ENCODE results near the gene OR5W2.
A peak's percentile ranks its signal among the peaks of the same experiment; 100 is the strongest.

OR5W2 gene

DNA sequence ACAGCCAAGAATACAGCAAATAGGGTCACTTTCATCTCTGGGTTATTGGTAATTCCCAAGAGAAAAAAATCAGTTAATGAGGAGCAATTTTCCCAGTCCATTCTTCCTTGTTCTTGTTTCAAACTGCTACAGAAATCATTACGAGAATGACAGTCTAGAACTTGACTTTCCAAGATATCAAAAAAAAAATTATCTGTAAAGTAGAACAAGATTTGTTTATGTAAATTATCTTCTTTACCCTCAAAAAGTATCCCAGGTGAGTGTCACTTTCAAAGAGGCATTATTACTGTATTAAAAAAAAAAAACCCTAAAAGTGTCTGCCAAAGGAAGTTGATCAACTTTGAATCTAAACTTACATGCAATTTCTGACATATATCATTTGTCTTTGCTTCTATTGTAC lies at the start of gene OR5W2:
Gene OR5W2 (minus strand): TSS at position 101 of the 400 bp plus-strand sequence. CDS start 0 bp downstream, at position 101.
- no peak for FAIRE-seq
- no peak for DNase-seq (ENCODE audit: insufficient read length, low spot score)
- TF ChIP-seq, protein P1, sequence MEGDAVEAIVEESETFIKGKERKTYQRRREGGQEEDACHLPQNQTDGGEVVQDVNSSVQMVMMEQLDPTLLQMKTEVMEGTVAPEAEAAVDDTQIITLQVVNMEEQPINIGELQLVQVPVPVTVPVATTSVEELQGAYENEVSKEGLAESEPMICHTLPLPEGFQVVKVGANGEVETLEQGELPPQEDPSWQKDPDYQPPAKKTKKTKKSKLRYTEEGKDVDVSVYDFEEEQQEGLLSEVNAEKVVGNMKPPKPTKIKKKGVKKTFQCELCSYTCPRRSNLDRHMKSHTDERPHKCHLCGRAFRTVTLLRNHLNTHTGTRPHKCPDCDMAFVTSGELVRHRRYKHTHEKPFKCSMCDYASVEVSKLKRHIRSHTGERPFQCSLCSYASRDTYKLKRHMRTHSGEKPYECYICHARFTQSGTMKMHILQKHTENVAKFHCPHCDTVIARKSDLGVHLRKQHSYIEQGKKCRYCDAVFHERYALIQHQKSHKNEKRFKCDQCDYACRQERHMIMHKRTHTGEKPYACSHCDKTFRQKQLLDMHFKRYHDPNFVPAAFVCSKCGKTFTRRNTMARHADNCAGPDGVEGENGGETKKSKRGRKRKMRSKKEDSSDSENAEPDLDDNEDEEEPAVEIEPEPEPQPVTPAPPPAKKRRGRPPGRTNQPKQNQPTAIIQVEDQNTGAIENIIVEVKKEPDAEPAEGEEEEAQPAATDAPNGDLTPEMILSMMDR (IDR thresholded peaks at IDR 0.05; ENCODE audit: insufficient read depth, missing control alignments), result no peak

DNA sequence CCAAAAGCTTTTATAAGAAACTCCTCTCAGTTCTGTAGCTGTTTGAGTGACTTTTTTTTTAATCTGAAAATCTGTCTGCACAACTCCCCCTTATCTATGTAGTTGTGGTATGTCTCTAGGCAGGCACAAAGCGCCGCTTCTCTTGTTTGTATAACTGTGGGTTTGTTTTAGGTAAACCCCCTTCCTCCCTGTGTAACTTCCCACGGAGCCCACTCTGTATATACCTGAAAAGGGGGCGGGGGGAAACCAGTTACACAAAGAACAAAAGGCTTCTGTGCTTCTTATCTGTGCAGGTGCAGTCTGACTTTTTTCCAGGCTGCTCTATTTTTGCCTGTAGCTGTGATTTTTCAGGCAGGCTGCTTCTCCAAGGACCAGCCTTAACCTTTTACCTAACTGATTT lies 42.1 kb upstream of the OR5W2 start:
- DNase-seq (ENCODE audit: insufficient read length, low spot score) (no peak), FAIRE-seq (no peak)
- TF ChIP-seq, protein P1 (IDR thresholded peaks at IDR 0.05; ENCODE audit: insufficient read depth, missing control alignments), result no peak

DNA sequence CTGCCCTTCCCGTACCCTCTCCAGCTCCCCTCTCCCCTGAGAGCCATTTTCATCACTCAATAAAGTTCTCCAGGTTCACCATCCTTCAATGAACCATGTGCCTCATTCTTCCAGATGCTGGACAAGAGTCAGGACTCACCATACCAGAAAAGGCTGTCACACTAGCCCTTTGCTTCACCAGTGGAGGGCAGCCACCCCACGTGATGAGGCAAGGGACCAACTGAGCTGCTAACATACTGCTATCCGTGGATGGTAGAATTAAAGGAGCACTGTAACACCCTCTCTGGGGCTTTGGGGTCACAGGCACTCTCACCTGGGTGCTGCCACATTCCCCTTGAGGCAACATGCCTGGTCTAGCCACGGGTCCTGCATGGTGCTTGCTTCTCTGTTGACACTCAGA lies 34.9 kb upstream of the OR5W2 start:
- DNase-seq (ENCODE audit: insufficient read length, low spot score), result no peak
- TF ChIP-seq, protein P1 (IDR thresholded peaks at IDR 0.05; ENCODE audit: insufficient read depth, missing control alignments), result no peak
- no peak for FAIRE-seq

DNA sequence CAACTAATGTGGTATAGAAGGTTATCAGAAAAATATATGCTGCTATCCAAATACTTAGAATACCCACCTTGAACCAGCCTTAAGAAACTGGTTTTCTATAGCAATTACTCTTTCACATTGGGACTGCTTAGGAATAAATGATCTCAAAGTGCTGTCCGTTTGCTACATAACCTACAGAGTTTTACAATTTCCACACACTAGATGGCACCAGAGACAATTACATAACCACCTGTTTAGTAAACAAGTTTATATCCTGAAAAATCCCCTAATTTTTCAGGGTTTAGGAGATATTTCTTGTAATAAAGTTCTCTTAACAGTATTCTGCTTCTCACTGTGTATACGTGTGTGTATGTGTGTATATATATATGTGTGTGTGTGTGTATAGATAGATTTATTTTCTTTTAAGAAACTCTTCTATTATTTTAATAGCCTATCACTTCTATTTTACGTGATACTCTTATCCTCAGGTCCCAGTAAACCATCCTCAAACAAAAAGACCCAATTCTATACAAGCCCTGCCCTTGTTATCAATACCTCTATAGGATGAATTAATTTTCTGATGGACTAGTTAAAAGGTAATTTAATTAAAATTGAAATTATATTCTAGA lies 28.5 kb upstream of the OR5W2 start:
- no peak for DNase-seq (ENCODE audit: insufficient read length, low spot score)
- TF ChIP-seq, protein P1 (IDR thresholded peaks at IDR 0.05; ENCODE audit: insufficient read depth, missing control alignments), result peak; percentile 65
- no peak for FAIRE-seq

DNA sequence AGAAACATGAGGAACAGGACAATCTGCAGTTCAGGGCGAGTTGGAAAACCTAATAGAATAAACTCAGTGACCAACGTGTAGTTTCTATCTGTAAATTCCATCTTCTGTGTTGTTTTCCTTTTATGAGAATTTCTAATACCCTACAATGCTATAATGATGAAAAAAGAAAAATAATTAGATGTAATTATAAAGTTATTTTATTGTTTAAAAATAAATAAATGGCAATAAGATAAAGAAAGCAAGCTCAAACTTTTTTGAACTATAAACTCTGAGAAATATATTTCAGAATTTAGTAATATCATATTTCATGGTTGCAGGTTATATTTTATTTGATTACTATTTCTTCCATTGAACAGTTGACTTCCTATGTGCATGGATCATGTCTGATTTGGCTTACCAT lies 21.9 kb upstream of the OR5W2 start, which contains the start of gene OR5I1:
Gene OR5I1 (minus strand): TSS at position 101 of the 400 bp plus-strand sequence. CDS start 0 bp downstream, at position 101.
- FAIRE-seq, result no peak
- TF ChIP-seq, protein P1 (IDR thresholded peaks at IDR 0.05; ENCODE audit: insufficient read depth, missing control alignments), result no peak
- DNase-seq (ENCODE audit: insufficient read length, low spot score), result no peak

DNA sequence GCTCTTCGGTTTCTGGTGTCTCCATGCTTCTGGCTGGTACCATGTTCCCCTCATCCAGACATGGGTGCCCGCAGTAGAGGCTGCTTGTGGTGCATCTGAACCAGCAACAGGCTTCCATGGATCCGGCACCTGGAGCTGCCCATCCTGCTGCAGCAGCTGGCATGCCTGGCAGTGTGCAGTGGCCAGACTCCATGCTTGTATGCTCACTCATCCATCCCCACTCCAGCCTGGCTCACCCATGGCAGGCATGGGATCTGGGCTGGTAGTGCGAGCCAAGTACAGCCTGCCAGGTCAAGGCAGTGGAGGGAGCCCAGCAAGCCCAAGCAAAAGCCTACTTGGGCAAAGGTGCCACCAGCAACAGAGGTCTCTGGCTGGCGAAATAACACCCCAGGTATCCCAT lies 6.2 kb upstream of the OR5W2 start:
- FAIRE-seq, result no peak
- no peak for DNase-seq (ENCODE audit: insufficient read length, low spot score)
- TF ChIP-seq, protein P1 (IDR thresholded peaks at IDR 0.05; ENCODE audit: insufficient read depth, missing control alignments), result no peak

DNA sequence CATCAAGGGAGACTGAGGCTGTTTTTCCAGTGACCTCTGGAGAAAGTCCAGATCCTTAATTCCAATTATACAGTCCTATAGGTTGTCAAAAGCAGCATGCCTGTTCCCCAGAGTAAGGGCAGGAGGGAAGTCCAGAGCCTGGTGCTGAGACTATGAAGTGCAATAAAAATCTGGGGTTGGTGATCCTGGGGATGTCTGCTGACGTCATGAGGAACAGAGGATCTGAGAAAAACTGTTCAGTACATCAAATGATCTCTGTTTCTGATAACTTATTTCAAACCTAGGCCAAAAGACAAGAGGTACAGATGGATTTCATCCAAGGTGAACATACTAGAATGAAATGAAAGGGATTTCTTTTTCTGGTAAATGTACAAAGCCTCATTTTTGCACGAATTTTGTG lies 12.1 kb downstream of the OR5W2 start:
- no peak for DNase-seq (ENCODE audit: insufficient read length, low spot score)
- TF ChIP-seq, protein P1 (IDR thresholded peaks at IDR 0.05; ENCODE audit: insufficient read depth, missing control alignments), result no peak
- no peak for FAIRE-seq
